ENCODE data around the gene RTN4R.

RTN4R gene

GRCh38 chr22:20241579-20242392 lies 26.3 kb downstream of the RTN4R start:
- DNase-seq (ENCODE audit: low spot score), result no peak

- no peak for DNase-seq (ENCODE audit: low spot score)
Observed at GRCh38 chr22:20240900-20241299, 27.2 kb downstream of the RTN4R start.

GRCh38 chr22:20240447-20240764 lies 27.7 kb downstream of the RTN4R start:
- no peak for DNase-seq (ENCODE audit: low spot score)

- DNase-seq (ENCODE audit: low spot score), result no peak
Observed at GRCh38 chr22:20239676-20240446, 28.3 kb downstream of the RTN4R start.

- DNase-seq (ENCODE audit: low spot score), result no peak
Observed at GRCh38 chr22:20238901-20239675, 29.0 kb downstream of the RTN4R start.

GRCh38 chr22:20238536-20238900 lies 29.6 kb downstream of the RTN4R start:
- peak; percentile 14 for DNase-seq (ENCODE audit: low spot score)

DNA sequence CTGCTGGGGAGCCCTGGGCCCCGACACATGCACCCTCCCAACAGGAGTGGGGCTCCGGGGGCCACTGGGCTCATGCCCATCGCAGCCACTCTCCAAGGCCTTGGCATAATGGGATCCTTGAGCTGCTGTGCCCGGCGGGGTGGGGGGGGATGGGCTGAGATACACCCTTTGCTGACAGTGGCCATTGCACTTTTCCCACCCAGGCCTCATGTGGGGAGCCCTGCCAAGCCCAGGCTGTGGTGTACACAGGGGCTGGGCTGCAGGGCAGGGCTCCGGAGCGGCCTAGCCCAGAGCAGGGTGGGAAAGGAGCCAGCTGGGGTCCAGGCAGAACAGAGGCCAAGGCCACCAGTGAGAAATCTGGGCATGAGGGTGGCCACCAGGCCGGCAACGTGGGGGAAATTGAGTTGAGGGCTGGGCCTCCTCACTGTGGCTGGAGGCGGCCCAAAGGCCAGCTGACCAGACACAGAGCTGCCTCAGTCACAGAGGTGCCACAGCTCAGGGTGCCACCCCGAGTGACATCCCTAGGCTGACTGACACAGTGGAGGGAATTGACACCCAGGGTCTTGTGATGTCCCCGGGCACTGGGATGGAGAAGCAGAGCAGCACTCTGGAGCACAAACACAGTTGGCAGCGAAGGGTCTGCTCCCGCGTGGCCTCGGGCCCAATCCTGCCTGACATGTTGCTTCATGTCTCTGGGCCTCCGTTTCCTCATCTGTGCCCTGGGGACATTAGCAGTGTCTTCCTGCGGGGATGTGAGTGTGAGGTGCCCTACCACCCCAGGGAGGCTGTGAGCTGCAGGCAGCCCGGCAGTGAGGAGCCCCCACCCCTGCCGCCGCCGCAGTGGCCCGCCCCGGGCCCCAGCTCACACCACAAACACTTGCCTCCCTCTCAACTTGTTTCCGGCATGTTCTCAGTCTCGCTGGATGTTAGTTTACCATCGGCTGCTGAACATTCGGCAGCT lies 30.4 kb downstream of the RTN4R start:
- no peak for DNase-seq (ENCODE audit: low spot score)

GRCh38 chr22:20236052-20236717 lies 31.9 kb downstream of the RTN4R start:
- DNase-seq (ENCODE audit: low spot score), result no peak

DNA sequence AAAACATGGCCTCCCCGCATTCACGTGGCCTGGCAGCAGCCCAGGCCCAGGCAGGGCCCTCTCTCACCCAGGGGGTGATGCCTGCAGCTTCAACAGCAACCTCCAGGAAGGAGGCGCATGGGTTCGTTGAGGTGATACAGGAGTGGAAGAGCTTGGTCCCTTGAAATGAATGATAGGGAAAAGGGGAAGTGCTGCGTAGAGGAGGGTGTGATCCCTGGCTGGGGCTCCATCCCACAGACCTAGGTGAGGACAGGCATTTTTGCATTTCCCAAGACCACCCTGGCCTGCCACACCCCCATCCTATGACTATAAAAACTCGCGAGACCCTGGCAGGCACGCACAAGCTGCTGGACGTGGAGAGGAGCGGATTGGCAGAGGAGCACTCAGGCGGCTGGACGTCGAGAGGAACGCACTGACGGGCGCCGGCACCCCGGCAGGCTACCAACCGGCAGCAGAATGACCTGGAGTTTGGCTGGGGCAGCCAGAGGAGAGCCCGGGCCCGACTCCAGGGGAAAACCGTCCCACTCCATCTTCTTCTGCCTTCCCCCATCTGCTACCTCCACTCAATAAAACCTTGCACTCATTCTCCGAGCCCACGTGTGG lies 32.6 kb downstream of the RTN4R start:
- DNase-seq (ENCODE audit: low spot score), result no peak

DNA sequence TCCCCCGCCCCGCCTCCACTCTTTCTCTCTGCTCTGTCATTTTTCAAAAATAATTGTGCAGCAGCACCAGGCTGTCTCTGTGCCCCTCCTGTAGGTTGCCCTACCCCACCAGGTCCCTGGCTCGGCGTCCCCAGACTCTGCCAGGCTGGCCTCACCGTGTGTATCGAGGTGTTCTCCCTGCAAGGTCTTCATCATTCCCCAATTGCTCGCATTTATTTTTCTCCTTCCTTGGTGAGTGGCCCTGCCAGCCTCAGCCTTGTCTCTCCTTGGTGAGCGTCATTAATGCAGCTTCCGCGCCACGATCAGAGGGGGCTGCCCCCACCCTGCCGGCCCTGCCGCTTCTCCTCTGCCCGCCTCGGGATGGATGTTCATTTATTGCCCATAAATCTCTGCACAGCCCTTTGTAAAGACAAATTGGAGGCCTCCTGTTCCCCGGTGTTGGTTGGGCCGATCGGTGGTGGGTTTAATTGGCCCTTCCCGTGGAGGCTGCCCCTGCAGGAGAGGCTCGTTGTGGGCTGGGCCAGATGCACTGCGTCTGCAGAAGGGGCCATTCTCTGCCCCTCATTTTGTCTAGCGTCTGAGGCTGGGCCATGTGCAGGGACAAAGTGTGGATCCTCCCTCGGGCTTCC lies 33.2 kb downstream of the RTN4R start:
- DNase-seq (ENCODE audit: low spot score), result no peak

- DNase-seq (ENCODE audit: low spot score), result no peak
Observed at GRCh38 chr22:20234314-20234682, 33.8 kb downstream of the RTN4R start.

DNA sequence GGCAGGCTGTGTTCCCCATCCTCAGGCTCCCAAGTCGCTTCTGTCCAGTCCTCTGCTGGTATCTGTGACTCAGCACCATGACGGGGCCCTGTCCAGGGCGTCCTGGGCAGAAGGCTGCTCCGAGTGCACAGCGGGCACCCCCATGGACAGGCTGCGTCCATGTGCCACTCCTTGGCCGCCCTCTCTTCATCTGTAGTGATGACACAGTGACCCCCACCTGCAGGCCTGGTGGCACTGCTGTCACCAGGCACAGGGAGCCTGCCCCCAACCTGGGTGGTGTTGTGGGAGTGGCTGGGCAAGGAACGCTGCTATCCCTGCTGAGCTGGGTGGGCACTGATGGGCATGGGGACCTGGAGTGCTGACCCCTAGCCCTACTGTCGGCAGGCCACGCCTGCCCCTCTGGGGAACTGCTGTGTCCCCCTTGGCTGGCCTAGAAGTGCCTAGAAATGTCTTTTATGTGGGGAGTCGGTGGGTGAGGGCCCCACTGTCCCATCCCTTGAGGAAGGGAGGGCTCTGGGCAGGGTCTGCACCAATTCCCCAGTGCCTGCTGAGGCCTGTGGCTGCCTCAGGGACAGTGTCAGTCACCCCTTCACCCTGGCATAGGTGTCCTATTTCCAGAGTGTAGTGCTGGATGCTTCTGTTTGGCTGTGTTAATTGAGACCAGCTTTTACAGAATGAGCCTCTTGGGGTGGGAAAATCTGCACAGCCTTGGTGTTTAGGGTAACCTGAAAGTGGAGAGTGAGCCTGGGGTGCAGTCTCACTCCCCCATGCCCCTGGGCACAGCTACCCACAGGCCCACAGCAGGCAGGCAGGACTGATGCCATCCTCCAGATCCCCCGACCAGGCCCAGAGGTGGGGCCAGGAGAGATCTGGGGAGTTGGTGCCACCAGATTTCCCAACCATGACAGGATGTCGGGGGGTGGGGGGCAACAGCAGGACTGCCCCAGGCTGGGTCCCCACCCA lies 34.5 kb downstream of the RTN4R start:
- DNase-seq (ENCODE audit: low spot score), result no peak

GRCh38 chr22:20232781-20233180 lies 35.3 kb downstream of the RTN4R start:
- no peak for DNase-seq (ENCODE audit: low spot score)

DNA sequence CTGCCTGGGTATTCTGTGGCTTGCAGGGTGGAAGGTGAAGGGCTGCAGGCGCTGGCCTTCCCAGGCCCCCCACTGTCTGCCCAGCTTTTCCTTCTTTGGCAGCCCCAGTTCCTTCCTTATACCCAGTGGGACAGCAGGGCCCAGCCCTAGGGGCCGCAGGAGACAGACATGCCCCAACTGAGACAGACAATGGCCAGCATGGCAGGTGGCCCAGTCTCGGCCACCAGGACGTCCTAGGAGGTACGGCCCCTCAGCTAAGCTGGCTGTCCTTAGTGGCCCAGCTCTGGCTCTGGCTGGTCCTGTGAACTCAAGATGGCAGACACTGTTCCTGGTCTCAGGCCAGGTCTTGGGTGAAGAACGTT lies 35.9 kb downstream of the RTN4R start:
- DNase-seq (ENCODE audit: low spot score), result no peak

GRCh38 chr22:20231514-20232236 lies 36.4 kb downstream of the RTN4R start:
- no peak for DNase-seq (ENCODE audit: low spot score)

GRCh38 chr22:20230777-20231420 lies 37.2 kb downstream of the RTN4R start:
- DNase-seq (ENCODE audit: low spot score), result no peak

DNA sequence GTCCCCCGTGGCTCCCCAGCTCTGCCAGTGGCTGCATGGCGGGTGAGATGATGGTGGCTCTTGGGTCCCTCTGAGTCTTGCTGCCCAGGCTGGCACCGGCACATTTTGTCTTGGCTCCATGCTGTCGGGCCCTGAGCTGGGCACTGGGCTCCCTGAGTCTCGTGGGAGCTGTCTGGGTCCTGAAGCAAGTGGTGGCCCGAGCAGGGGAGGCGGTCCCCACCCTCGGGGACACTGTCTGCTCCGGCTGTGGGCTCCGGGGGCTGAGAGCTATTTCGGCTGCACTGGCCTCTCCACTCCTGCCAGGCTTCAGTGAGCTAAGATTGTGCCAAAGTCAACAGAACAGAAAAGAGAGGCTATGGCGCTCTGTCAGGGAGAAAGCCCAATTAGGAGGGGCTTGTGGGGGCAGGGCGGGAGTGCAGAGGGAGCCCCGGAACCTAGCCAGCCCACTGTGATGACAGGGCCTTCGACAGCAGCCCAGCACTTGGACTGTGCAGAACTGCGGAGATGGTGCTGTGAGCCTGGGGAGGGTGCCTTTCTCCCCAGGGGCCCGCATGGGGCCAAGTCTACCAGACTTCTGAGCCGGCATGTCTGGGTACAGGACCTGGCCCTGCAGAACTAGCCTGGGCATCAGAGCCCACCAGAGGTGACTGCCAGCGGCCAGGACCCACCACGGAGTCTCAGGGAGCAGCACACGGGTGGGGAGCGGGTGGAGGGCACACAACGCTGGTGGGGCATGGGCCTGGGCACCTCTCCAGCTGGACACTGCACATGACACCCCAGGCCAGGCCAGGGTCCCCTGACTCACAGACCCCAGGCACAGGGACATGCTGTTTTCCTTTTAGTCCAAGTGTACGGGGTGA lies 38.0 kb downstream of the RTN4R start:
- DNase-seq (ENCODE audit: low spot score), result no peak

Measured in COLO829 (cell line).